HepG2 (cell line): ENCODE data around the gene SMAD3. TPM values are rescaled to one million over a fixed set of nuclear protein-coding genes. Genes with fewer than 3 reads are reported as not detected.

Source experiments
- ATAC-seq: fragments of 200-7000 bp; cut with Tn5 transposase; 3 replicates; pipeline ENCODE4 v1.9.1; 2020; ENCODE audit warnings: mild to moderate bottlenecking, moderate library complexity
- BruUV-seq: library from RNA; stranded (reverse); fragments of 400-500 nt; replicated peaks from 2 replicates; lab custom pipeline; 2021; lab: Mats Ljungman, UMichigan
- CTCF ChIA-PET: fragments of 300-600 bp; formaldehyde crosslinking; extraction: SDS; loops from one replicate; lab custom pipeline; 2021; ENCODE audit warnings: low total read pairs, inconsistent platforms, low intra/inter-chr PET ratio; lab: Yijun Ruan, JAX
- POLR2A ChIA-PET: fragments of 350-600 bp; sonication (Branson Sonifier 250); formaldehyde crosslinking; loops from one replicate; lab custom pipeline; 2020; ENCODE audit warnings: antibody characterized with exemption, inconsistent platforms; lab: Yijun Ruan, JAX
- DNase-seq: peaks from one replicate; pipeline ENCODE4 v3.0.0-alpha.2; 2015; ENCODE audit warnings: low spot score
- FAIRE-seq: peaks from 3 replicates; lab custom pipeline; 2011; peaks lifted over from hg19 to GRCh38; lab: Jason Lieb, UNC
- H2AFZ ChIP-seq: one replicate; pipeline ENCODE4 v1.6.1; 2011; ENCODE audit warnings: low read length, inconsistent platforms
- H3K27ac ChIP-seq: fragments of 300-600 bp; 3 replicates; pipeline ENCODE4 v1.8.0; 2011; ENCODE audit warnings: mixed run types, mild to moderate bottlenecking, mixed read lengths, low read length, inconsistent platforms; ENCODE audit not compliant: insufficient read depth; ENCODE audit errors: extremely low read length
- H3K27me3 ChIP-seq, 2 experiments: fragments of 200-600 bp in 1 of 2; 2 replicates in 1 of 2; 3 replicates in 1 of 2; pipeline versions ENCODE4 v1.6.0 to v1.8.0; 2011; ENCODE audit warnings: low read length in 2 of 2, mild to moderate bottlenecking in 2 of 2, moderate library complexity in 2 of 2, inconsistent platforms in 1 of 2; ENCODE audit not compliant: insufficient read depth in 2 of 2, control insufficient read depth in 1 of 2
- H3K36me3 ChIP-seq, 2 experiments: fragments of 200-600 bp in 1 of 2; replicated peaks in 1 of 2; 2 replicates in 1 of 2; 3 replicates in 1 of 2; pipeline versions ENCODE4 v1.5.1 to v1.8.0; 2011; ENCODE audit warnings: low read length in 2 of 2, inconsistent platforms in 1 of 2; ENCODE audit not compliant: insufficient read depth in 2 of 2, control insufficient read depth in 1 of 2
- H3K4me1 ChIP-seq: 2 replicates; pipeline ENCODE4 v1.5.1; 2012; ENCODE audit warnings: low read length, inconsistent platforms; ENCODE audit not compliant: insufficient read depth
- H3K4me2 ChIP-seq: 2 replicates; pipeline ENCODE4 v1.6.0; 2011; ENCODE audit warnings: low read depth, low read length, inconsistent platforms
- H3K4me3 ChIP-seq, 3 experiments: fragments of 200-600 bp in 1 of 3; sonication (generic), shearing (Covaris generic) in 1 of 3; replicated peaks in 1 of 3; 2 replicates each; pipeline ENCODE4 v1.5.1; 2011 to 2016; ENCODE audit warnings: low read length in 3 of 3, inconsistent platforms in 2 of 3, low read depth in 2 of 3, mild to moderate bottlenecking in 2 of 3, control low read depth in 1 of 3, mixed read lengths in 1 of 3; ENCODE audit not compliant: insufficient read depth in 1 of 3
- H3K79me2 ChIP-seq: one replicate; pipeline ENCODE4 v1.6.1; 2011; ENCODE audit warnings: low read length, inconsistent platforms; ENCODE audit not compliant: insufficient read depth
- H3K9ac ChIP-seq: 2 replicates; pipeline ENCODE4 v1.6.0; 2011; ENCODE audit warnings: mild to moderate bottlenecking, low read depth, low read length, inconsistent platforms; ENCODE audit not compliant: insufficient read depth
- H3K9me3 ChIP-seq: 2 replicates; pipeline ENCODE4 v1.5.1; 2012; ENCODE audit warnings: mild to moderate bottlenecking, low read length
- H4K20me1 ChIP-seq: 2 replicates; pipeline ENCODE4 v1.6.0; 2011; ENCODE audit warnings: inconsistent platforms, mild to moderate bottlenecking, low read length, moderate library complexity; ENCODE audit not compliant: insufficient read depth
- KLF9 ChIP-seq: IDR thresholded peaks from 2 replicates; pipeline ENCODE4 v1.6.1; 2016; ENCODE audit warnings: low read depth
- MED1 ChIP-seq: sonication (generic); formaldehyde crosslinking; IDR thresholded peaks from 2 replicates; pipeline ENCODE4 v1.4.0; 2020; ENCODE audit warnings: missing genetic modification reagents
- NFE2 ChIP-seq: sonication (generic); formaldehyde crosslinking; IDR thresholded peaks from 2 replicates; pipeline ENCODE4 v1.4.0; 2020; ENCODE audit warnings: missing genetic modification reagents
- PBX3 ChIP-seq: sonication (generic); formaldehyde crosslinking; IDR thresholded peaks from 2 replicates; pipeline ENCODE4 v1.8.1; 2023; ENCODE audit warnings: missing genetic modification reagents, inconsistent platforms, borderline replicate concordance
- THAP11 ChIP-seq: IDR thresholded peaks from 2 replicates; pipeline ENCODE4 v1.6.1; 2016; ENCODE audit warnings: missing biosample characterization, missing genetic modification reagents
- ZBTB21 ChIP-seq: sonication (generic); formaldehyde crosslinking; IDR thresholded peaks from 2 replicates; pipeline ENCODE4 v1.4.0; 2020; ENCODE audit warnings: missing genetic modification reagents
- ZBTB25 ChIP-seq: IDR thresholded peaks from 2 replicates; pipeline ENCODE4 v1.6.1; 2018; ENCODE audit warnings: missing genetic modification reagents
- ZBTB39 ChIP-seq: sonication (generic); formaldehyde crosslinking; IDR thresholded peaks from 2 replicates; pipeline ENCODE4 v1.5.0; 2020; ENCODE audit warnings: missing genetic modification reagents
- ZNF337 ChIP-seq: sonication (generic); formaldehyde crosslinking; IDR thresholded peaks from 2 replicates; pipeline ENCODE4 v1.5.1; 2020; ENCODE audit warnings: missing genetic modification reagents, low read depth, mild to moderate bottlenecking, borderline replicate concordance
- ZNF33A ChIP-seq: sonication (generic); formaldehyde crosslinking; IDR thresholded peaks from 2 replicates; pipeline ENCODE4 v1.5.1; 2020; ENCODE audit warnings: missing genetic modification reagents, mild to moderate bottlenecking, moderate library complexity, borderline replicate concordance
- ZNF414 ChIP-seq: sonication (generic); formaldehyde crosslinking; IDR thresholded peaks from 2 replicates; pipeline ENCODE4 v1.5.0; 2020; ENCODE audit warnings: missing genetic modification reagents
- WGBS: methylation state at CpG from one replicate; pipeline ENCODE4 v1.1.6; 2017; ENCODE audit warnings: low lambda C conversion rate; 5-methylcytosine and 5-hydroxymethylcytosine counted together
- in situ Hi-C: cut with HindIII; loops from 2 replicates; pipeline ENCODE4 v1.10.0; 2017; ENCODE audit warnings: low pct_unique_long_range_greater_than_20kb; ENCODE audit not compliant: extremely low pct_ligation_motif_present
- intact Hi-C: fragments of 100-400 bp; cut with micrococcal nuclease; formaldehyde crosslinking; loops from one replicate; pipeline ENCODE4 v1.10.0; 2022; ENCODE audit not compliant: unreplicated experiment
- polyA plus RNA-seq, 8 experiments: library from polyadenylated mRNA; depleted of rRNA in 3 of 8; stranded (reverse) in 7 of 8; unstranded in 1 of 8; fragments of >200 nt; fragmentation: Illumina TruSeq in 4 of 8; extraction: Trizol in 4 of 8; gene quantifications; 2 replicates each; pipeline versions ENCODE4 v1.2.1 to v1.2.3, GENCODE V29; 2011 to 2016; ENCODE audit warnings: low read depth in 4 of 8, missing spikeins in 1 of 8, mixed read lengths in 1 of 8; ENCODE audit not compliant: insufficient read depth in 1 of 8
- total RNA-seq, 5 experiments: library from RNA; depleted of rRNA; stranded (reverse); fragments of >200 nt; fragmentation: Illumina TruSeq; extraction: Trizol; gene quantifications; 2 replicates each; pipeline ENCODE4 v1.2.3, GENCODE V29; 2016; ENCODE audit warnings: low read depth in 1 of 5

The SMAD3 gene
- total and polyA plus RNA-seq, 2 of the 13 experiments (the other 11 are each of a cell fraction or from before 2014, with no cell fraction given), result 8.6 to 56.3 TPM

GRCh38 chr15:67241132-67241855, 175.9 kb downstream of the SMAD3 start:
- no peak overlapping the region for H3K9ac ChIP-seq
- TF ChIP-seq ZNF337 (CRISPR knock-in tag), result no peak
- no peak for TF ChIP-seq PBX3
- no peak for TF ChIP-seq ZBTB39 (CRISPR knock-in tag)
- TF ChIP-seq ZNF33A (CRISPR knock-in tag), result no peak
- TF ChIP-seq KLF9, result no peak
- no peak for TF ChIP-seq THAP11 (CRISPR knock-in tag)
- no peak for TF ChIP-seq ZNF414
- no peak for TF ChIP-seq MED1
- no peak for TF ChIP-seq ZBTB25 (CRISPR knock-in tag)
- no peak for TF ChIP-seq NFE2 (CRISPR knock-in tag)
- TF ChIP-seq ZBTB21 (CRISPR knock-in tag), result no peak
- TF ChIP-seq, all 625 proteins: peak for 0
- POLR2A ChIA-PET, result no interaction called here
- Histone ChIP-seq H3K79me2 (peaks cover 4% of the 10 kb centered on the region), H3K36me3 (0 out of 5 replicates have a peak, but pooled peaks cover 0 to under 1% of the 10 kb centered on the region in 2 experiments), H3K4me2 (no peak overlapping the region), H3K4me1 (no peaks in the 10 kb centered on the region), H3K4me3 (no peak overlapping the region), H4K20me1 (no peaks in the 10 kb centered on the region; the same call in 1 of the 2 replicates), H3K27ac (no peak overlapping the region), H3K9me3 (no peaks in the 10 kb centered on the region), H3K27me3 (no peaks in the 10 kb centered on the region), H2AFZ (no peak overlapping the region)
- no peak for DNase-seq
- CTCF ChIA-PET, result no interaction called here
- intact Hi-C loops (no loop called here), in situ Hi-C loops (no loop called here)
- no TSS peak for BruUV-seq
- no peak for ATAC-seq
- 88% methylated on average over 4 of the region's 4 CpGs for WGBS
- FAIRE-seq, result no peak
